SIG-M5 treated with dmso at 0.1 percent for 504 hours (cell line): ENCODE measurements around the gene MAJIN.

ENCODE experiments used
- DNase-seq: peaks from one replicate; lab custom pipeline; 2025; ENCODE audit not compliant: unreplicated experiment; lab: John Stamatoyannopoulos, UW

MAJIN gene

GRCh38 chr11:64893194-64894069, 78.5 kb downstream of the MAJIN start:
- DNase-seq, result no peak

GRCh38 chr11:64892838-64893193, 79.1 kb downstream of the MAJIN start:
- no peak for DNase-seq

DNA sequence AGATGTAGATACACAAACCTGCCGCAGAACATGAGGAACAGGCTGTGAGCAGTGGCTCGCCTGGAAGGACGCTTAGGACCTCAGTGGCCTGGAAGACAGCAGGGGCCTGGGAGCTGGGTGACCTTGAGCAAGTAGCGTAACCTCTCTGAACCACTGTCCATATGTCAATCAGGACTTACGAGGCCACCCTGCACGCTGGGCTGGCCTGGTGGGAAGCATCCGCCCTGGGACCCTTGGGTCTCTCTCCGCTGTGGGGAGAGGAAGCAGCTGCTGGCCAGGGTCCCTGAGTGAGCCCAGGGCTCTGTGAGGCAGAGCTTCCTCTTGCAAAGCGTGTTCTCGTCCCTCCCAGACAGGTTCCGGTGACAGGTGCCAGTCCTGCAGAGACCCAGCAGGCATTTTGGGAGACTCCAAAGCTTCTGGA, 79.5 kb downstream of the MAJIN start:
- no peak for DNase-seq

DNA sequence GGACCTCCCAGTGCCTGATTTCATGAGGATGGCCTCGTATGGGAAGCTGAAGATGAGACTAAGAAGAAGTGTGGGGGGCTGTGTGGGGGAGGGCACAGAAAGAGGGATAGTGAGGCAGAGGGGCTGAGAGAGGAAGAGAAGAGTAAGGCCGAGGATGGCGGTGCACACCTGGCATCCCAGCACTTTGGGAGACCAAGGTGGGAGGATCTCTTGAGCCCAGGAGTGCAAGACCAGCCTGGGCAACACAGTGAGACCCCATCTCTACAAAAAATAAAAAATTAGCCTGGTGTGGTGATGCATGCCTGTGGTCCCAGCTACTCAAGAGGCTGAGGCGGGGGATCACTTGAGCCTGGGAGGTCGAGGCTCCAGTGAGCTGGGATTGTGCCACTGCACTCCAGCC, 80.0 kb downstream of the MAJIN start:
- DNase-seq, result no peak

DNA sequence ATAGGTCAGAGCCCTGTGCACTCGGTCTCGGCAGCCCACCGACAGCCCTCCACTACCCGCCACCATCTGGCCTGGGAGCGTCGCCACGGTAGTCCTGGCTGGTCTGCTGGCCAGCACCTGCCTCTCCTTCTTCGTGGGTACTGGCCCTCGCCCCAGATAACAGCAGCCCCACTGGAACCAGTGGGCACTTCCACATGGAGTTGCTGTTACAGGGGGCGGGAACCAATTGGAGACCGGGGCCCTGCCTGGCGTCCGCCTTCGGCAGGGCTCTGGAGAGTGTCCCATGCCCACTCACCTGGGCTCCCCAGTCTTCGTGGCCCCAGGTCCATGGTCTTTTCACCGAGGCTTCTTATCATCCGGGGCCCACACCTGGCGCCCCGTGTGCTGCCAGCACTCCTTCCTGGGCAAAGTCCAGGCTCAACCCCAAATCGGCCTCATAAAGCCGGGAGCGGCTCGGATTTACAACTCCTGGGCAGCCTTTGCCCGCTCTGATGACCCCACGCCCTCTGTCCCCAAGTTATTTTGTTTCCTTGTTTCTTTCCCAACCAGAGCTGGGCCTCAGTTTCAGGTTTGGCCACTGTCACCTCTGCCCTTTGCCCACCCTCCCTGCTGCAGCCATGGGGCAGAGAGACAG, 80.6 kb downstream of the MAJIN start:
- DNase-seq, result no peak

- DNase-seq, result no peak
Measured at GRCh38 chr11:64890522-64890939, 81.4 kb downstream of the MAJIN start.

DNA sequence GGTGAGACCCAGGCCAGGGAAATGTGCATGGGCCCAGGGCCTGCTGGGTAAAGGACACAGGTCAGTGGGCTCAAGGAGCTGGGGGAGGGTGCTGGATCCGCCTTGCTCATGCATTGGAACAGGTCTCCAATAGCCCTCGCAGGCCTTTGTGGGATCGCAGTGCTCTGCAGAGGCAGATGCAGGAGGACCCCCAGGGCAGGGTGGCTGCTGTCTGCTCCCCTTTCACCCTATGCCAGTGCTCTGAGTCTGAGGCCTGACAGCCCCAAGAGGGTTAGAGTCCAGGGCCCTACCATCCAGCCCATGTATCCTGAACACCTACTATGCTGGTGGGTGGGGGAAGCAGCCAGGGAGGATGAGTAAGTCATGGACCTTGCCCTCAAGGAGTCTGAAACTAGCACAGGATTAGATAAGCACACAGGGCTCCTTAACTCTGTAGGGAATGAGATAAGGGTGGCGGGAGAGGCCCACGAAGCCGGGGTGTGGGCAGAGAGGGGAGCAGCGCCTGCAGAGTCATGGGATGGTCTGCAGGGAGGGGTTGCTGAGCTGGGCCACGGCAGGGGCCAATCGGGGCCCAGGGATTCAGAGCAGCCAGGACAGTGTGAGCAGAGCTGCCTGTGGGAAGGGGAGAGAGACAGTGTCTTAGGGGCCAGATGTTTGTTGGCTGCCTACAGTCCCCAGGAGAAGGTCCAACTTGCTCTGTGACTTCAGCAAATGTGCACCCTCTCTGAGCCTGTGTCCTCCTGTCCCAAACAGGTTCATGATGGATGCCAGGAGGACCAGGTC, 83.0 kb downstream of the MAJIN start:
- DNase-seq, result no peak

GRCh38 chr11:64888406-64888728, 83.5 kb downstream of the MAJIN start:
- DNase-seq, result no peak
